GM21786 (cell line): Measurements from ENCODE around the gene ZNF428.
"Not testable (repeated sequence)": the region's sequence is repeated elsewhere in the genome, so short reads cannot be mapped to it uniquely, and the experiment has no call there.

ENCODE experiments used
- ATAC-seq: cut with Tn5 transposase; IDR thresholded peaks from one replicate; pipeline ENCODE4 v1.9.1; 2021; ENCODE audit not compliant: unreplicated experiment

Gene ZNF428

GRCh38 chr19:43640424-43640757, 21.0 kb upstream of the ZNF428 start:
- no peak for ATAC-seq

GRCh38 chr19:43639519-43640423, 20.3 kb upstream of the ZNF428 start, which contains the start of gene CADM4:
CADM4 (minus strand) TSS chr19:43639850; CDS start chr19:43639790, 60 bp downstream.
- ATAC-seq, result no peak

- no peak for ATAC-seq
These were observed 19.6 kb upstream of the ZNF428 start for GRCh38 chr19:43638995-43639518.

- ATAC-seq, result no peak
These were observed 19.0 kb upstream of the ZNF428 start for GRCh38 chr19:43638214-43638994.

- ATAC-seq, result no peak
These were observed 16.8 kb upstream of the ZNF428 start for GRCh38 chr19:43636121-43636683.

GRCh38 chr19:43635561-43635940, 16.1 kb upstream of the ZNF428 start:
- not testable (repeated sequence) for ATAC-seq

- no peak for ATAC-seq
These were observed 15.6 kb upstream of the ZNF428 start for GRCh38 chr19:43634872-43635560.

- no peak for ATAC-seq
These were observed 15.1 kb upstream of the ZNF428 start for GRCh38 chr19:43634506-43634871.

- no peak for ATAC-seq
These were observed 14.6 kb upstream of the ZNF428 start for GRCh38 chr19:43634068-43634467.

GRCh38 chr19:43633520-43633919, 14.1 kb upstream of the ZNF428 start:
- no peak for ATAC-seq

GRCh38 chr19:43631491-43631890, 12.1 kb upstream of the ZNF428 start:
- ATAC-seq, result no peak

GRCh38 chr19:43628646-43629326, 9.4 kb upstream of the ZNF428 start:
- no peak for ATAC-seq

- no peak for ATAC-seq
These were observed 7.4 kb upstream of the ZNF428 start for GRCh38 chr19:43626838-43627237.

GRCh38 chr19:43625918-43626579, 6.6 kb upstream of the ZNF428 start:
- no peak for ATAC-seq

GRCh38 chr19:43624933-43625332, 5.5 kb upstream of the ZNF428 start:
- no peak for ATAC-seq

- ATAC-seq, result no peak
These were observed 4.7 kb upstream of the ZNF428 start for GRCh38 chr19:43623889-43624670.

GRCh38 chr19:43622956-43623355, 3.5 kb upstream of the ZNF428 start:
- ATAC-seq, result no peak

GRCh38 chr19:43622070-43622469, 2.6 kb upstream of the ZNF428 start:
- no peak for ATAC-seq
